Lower leg skin (tissue), 3 donors: ENCODE results near the gene CCDC142.

Experiments used
- CTCF ChIP-seq, 3 donors: fragments of 450-650 bp; IDR thresholded peaks; one replicate each; pipeline ENCODE4 v1.5.1; 2016; ENCODE audit warnings: antibody characterized with exemption in 3 of 3, mild to moderate bottlenecking in 3 of 3, moderate library complexity in 2 of 3
- POLR2A ChIP-seq, 2 donors: fragments of 450-650 bp; IDR thresholded peaks; one replicate each; pipeline ENCODE4 v1.6.1; 2016 to 2017; ENCODE audit warnings: antibody characterized with exemption in 2 of 2, mild to moderate bottlenecking in 1 of 2, moderate library complexity in 1 of 2

GRCh38 chr2:74471332-74472065 is 11.3 kb downstream of the CCDC142 start:
- TF ChIP-seq CTCF (IDR thresholded peaks at IDR 0.05), result no peak
- no peak for TF ChIP-seq POLR2A (IDR thresholded peaks at IDR 0.05)
